ENCODE measurements around the gene CADM2.

CADM2 gene

GRCh38 chr3:85864896-85865295 is 906.1 kb downstream of the CADM2 start:
- H3K36me3 ChIP-seq (ENCODE audit: control insufficient read depth in 2 of 2, insufficient read depth in 1 of 2, low read length in 2 of 2), result no peaks in the 10 kb centered on the region
- H3K4me1 ChIP-seq (ENCODE audit: control insufficient read depth, insufficient read depth, low read length), result no peaks in the 10 kb centered on the region
- no peaks in the 10 kb centered on the region for H3K9me3 ChIP-seq (ENCODE audit: control insufficient read depth, insufficient read depth, low read depth, low read length)
- no peak overlapping the region for H3K27ac ChIP-seq (ENCODE audit: extremely low read depth, low read depth, low read length)
- H3K4me3 ChIP-seq (ENCODE audit: low read depth, low read length), result no peak overlapping the region
- ChIA-PET POLR2A (no interaction called here), CTCF (no interaction called here)
- TF ChIP-seq ZNF639 (tag by site-specific recombination; IDR thresholded peaks at IDR 0.05) (no peak), WT1 (tag by site-specific recombination; IDR thresholded peaks at IDR 0.05) (no peak)

GRCh38 chr3:85867072-85867471 is 908.3 kb downstream of the CADM2 start:
- ChIA-PET CTCF (no interaction called here), POLR2A (no interaction called here)
- H3K9me3 ChIP-seq (ENCODE audit: control insufficient read depth, insufficient read depth, low read depth, low read length), result no peaks in the 10 kb centered on the region
- no peak for TF ChIP-seq ZNF121 (tag by site-specific recombination; IDR thresholded peaks at IDR 0.05)
- TF ChIP-seq ZNF610 (tag by site-specific recombination; IDR thresholded peaks at IDR 0.05; ENCODE audit: borderline replicate concordance), result no peak
- TF ChIP-seq HOXA7 (CRISPR knock-in tag; IDR thresholded peaks at IDR 0.05; ENCODE audit: borderline replicate concordance), result no peak
- TF ChIP-seq ZNF560 (tag by site-specific recombination; IDR thresholded peaks at IDR 0.05; ENCODE audit: borderline replicate concordance), result no peak
- TF ChIP-seq ZBTB17 (tag by site-specific recombination; IDR thresholded peaks at IDR 0.05), result no peak
- no peak for TF ChIP-seq ZBTB11 (tag by site-specific recombination; conservative IDR thresholded peaks at IDR 0.05; ENCODE audit: low read depth)
- TF ChIP-seq ZNF146 (tag by site-specific recombination; IDR thresholded peaks at IDR 0.05), result no peak
- no peak for TF ChIP-seq ZNF366 (tag by site-specific recombination; conservative IDR thresholded peaks at IDR 0.05)
- H3K4me1 ChIP-seq (ENCODE audit: control insufficient read depth, insufficient read depth, low read length), result no peaks in the 10 kb centered on the region
- H3K4me3 ChIP-seq (ENCODE audit: low read depth, low read length), result no peak overlapping the region
- H3K36me3 ChIP-seq (ENCODE audit: control insufficient read depth in 2 of 2, insufficient read depth in 1 of 2, low read length in 2 of 2), result no peaks in the 10 kb centered on the region
- no peak overlapping the region for H3K27ac ChIP-seq (ENCODE audit: extremely low read depth, low read depth, low read length)

- H3K9me3 ChIP-seq (ENCODE audit: control insufficient read depth, insufficient read depth, low read depth, low read length), result no peaks in the 10 kb centered on the region
- H3K4me1 ChIP-seq (ENCODE audit: control insufficient read depth, insufficient read depth, low read length), result no peaks in the 10 kb centered on the region
- ChIA-PET CTCF (no interaction called here), POLR2A (no interaction called here)
- H3K36me3 ChIP-seq (ENCODE audit: control insufficient read depth in 2 of 2, insufficient read depth in 1 of 2, low read length in 2 of 2), result no peaks in the 10 kb centered on the region
- no peak overlapping the region for H3K4me3 ChIP-seq (ENCODE audit: low read depth, low read length)
- H3K27ac ChIP-seq (ENCODE audit: extremely low read depth, low read depth, low read length), result no peak overlapping the region
- TF ChIP-seq ZBTB10 (tag by site-specific recombination; IDR thresholded peaks at IDR 0.05), result no peak
- TF ChIP-seq KLF16 (tag by site-specific recombination; IDR thresholded peaks at IDR 0.05), result no peak
- TF ChIP-seq ZNF239 (tag by site-specific recombination; IDR thresholded peaks at IDR 0.05), result no peak
- no peak for TF ChIP-seq ZNF600 (tag by site-specific recombination; IDR thresholded peaks at IDR 0.05)
- no peak for TF ChIP-seq ZNF530 (tag by site-specific recombination; IDR thresholded peaks at IDR 0.05; ENCODE audit: low read depth)
- no peak for TF ChIP-seq KLF7 (tag by site-specific recombination; IDR thresholded peaks at IDR 0.05; ENCODE audit: borderline replicate concordance)
- TF ChIP-seq ZNF175 (tag by site-specific recombination; IDR thresholded peaks at IDR 0.05), result no peak
- no peak for TF ChIP-seq PRDM4 (tag by site-specific recombination; IDR thresholded peaks at IDR 0.05)
- TF ChIP-seq ZNF423 (tag by site-specific recombination; IDR thresholded peaks at IDR 0.05), result no peak
- TF ChIP-seq ZNF157 (tag by site-specific recombination; IDR thresholded peaks at IDR 0.05), result no peak
- no peak for TF ChIP-seq AEBP2 (tag by site-specific recombination; IDR thresholded peaks at IDR 0.05; ENCODE audit: borderline replicate concordance)
- TF ChIP-seq RBAK (tag by site-specific recombination; IDR thresholded peaks at IDR 0.05), result no peak
Observed at GRCh38 chr3:85875589-85875988, 916.8 kb downstream of the CADM2 start.
